AG04450 (cell line): Measurements from ENCODE around the gene KCNQ1OT1. TPM values are rescaled to one million over a fixed set of nuclear protein-coding genes. Genes with fewer than 3 reads are reported as not detected.

ENCODE experiments used
- CTCF ChIA-PET: fragments of 300-600, 350-600 bp; formaldehyde crosslinking; extraction: SDS; loops from one replicate; lab custom pipeline; 2022; ENCODE audit warnings: antibody characterized with exemption, inconsistent platforms; lab: Charles Lee
- POLR2A ChIA-PET: fragments of 350-600 bp; formaldehyde crosslinking; extraction: SDS; loops from one replicate; lab custom pipeline; 2021; ENCODE audit warnings: antibody characterized with exemption, inconsistent platforms; lab: Yijun Ruan, JAX
- DNase-seq: peaks from one replicate; pipeline ENCODE4 v3.0.0-alpha.2; 2011; ENCODE audit warnings: low read depth, low spot score
- H3K27ac ChIP-seq: one replicate; pipeline ENCODE4 v1.5.1; 2012; ENCODE audit warnings: low read depth, low read length, control low read depth
- H3K27me3 ChIP-seq: one replicate; pipeline ENCODE4 v1.6.0; 2012; ENCODE audit warnings: low read length; ENCODE audit not compliant: control insufficient read depth, insufficient read depth
- H3K4me3 ChIP-seq: 2 replicates; pipeline ENCODE4 v1.5.1; 2011; ENCODE audit warnings: mild to moderate bottlenecking, low read depth, low read length, control low read depth
- H3K9me3 ChIP-seq: 2 replicates; pipeline ENCODE4 v1.5.1; 2012; ENCODE audit warnings: low read length; ENCODE audit not compliant: control insufficient read depth, insufficient read depth
- polyA plus RNA-seq: library from polyadenylated mRNA; depleted of rRNA; stranded (reverse); fragments of >200 nt; gene quantifications from 2 replicates; pipeline ENCODE4 v1.2.3, GENCODE V29; 2011
- TF ChIP-seq, protein P1 (sequence below): IDR thresholded peaks from 2 replicates; pipeline ENCODE4 v1.5.1; 2011; ENCODE audit warnings: low read depth, low read length, control low read depth, inconsistent platforms

KCNQ1OT1 gene
- polyA plus RNA-seq, 1 experiment = 0.33 TPM

DNA sequence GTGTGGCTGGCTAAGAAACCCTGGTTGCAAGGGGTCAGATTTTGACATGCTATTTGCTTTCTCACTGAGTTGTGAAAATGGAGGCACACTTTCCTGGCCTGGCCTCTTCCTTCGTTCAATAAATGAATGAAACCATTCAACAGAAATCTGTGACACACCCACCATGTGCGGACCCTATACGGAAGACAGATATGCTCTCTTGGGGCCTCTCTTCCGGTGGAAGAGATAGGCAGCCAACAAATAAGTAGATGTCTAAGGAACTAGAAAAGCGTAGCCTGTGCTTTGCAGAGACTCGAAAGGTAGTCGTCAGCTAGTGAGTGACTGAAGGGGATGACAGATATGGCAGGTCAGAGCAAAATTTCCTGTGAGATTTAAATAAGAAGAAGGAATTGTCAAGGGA is 5.3 kb downstream of the KCNQ1OT1 start:
- TF ChIP-seq, protein P1, sequence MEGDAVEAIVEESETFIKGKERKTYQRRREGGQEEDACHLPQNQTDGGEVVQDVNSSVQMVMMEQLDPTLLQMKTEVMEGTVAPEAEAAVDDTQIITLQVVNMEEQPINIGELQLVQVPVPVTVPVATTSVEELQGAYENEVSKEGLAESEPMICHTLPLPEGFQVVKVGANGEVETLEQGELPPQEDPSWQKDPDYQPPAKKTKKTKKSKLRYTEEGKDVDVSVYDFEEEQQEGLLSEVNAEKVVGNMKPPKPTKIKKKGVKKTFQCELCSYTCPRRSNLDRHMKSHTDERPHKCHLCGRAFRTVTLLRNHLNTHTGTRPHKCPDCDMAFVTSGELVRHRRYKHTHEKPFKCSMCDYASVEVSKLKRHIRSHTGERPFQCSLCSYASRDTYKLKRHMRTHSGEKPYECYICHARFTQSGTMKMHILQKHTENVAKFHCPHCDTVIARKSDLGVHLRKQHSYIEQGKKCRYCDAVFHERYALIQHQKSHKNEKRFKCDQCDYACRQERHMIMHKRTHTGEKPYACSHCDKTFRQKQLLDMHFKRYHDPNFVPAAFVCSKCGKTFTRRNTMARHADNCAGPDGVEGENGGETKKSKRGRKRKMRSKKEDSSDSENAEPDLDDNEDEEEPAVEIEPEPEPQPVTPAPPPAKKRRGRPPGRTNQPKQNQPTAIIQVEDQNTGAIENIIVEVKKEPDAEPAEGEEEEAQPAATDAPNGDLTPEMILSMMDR = no peak
- Histone ChIP-seq H3K9me3 (peaks cover 6% of the 10 kb centered on the region), H3K27ac (no peak overlapping the region), H3K4me3 (no peak overlapping the region), H3K27me3 (no peaks in the 10 kb centered on the region)
- ChIA-PET CTCF (interaction anchor here (0.7 kb wide), 1 partner anchor 198 kb away, joined by 3 read pairs; no protein-coding TSS in a partner anchor), POLR2A (no interaction called here)
- no peak for DNase-seq

DNA sequence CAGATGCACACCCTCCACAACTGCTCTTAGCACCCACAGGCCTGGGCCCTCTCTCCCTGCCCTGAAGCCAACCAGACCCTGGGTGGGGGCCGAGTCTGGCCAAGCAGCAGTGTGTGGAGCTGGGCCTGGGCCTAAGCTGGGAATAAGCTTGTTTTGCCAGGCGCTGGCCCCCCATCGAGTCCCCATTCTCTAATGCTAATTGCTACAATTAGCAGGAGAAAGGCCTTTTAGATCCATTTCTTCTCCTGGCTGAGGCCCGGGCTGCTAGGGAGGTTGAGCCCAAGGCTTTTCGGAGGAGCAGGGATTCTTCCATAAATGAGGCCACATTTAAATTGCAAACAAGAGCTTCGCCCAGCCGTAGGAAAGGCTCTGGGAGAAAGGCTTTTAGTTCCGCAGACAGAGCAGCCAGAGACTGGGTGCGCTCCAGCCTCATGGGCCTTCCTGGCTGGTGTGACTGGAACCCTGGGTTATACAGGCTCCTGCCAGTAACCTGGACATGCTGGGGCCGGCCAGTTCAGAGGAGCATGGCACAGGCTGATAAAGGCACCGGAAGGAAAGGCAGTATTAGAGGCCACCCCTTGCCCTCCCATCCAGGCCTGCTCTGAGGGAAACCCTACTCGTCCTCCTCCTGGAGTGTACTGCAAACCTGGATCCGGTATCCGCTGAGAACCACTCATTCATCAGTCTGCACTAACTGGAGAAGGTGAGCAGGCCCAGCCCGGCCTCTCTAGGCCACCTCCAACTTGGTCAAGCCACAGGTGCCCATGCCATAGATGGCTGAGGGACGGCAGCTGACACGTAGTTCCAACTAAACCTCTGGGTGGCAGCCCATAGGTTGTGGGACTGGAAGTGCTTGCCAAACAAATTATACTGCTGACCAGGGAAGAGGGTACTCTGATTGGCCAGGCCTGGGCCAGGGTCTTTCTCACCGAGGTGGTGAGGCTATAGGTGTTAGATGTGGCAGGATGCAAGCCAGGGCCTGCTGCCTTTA is 6.2 kb downstream of the KCNQ1OT1 start:
- no peak overlapping the region for H3K4me3 ChIP-seq
- TF ChIP-seq, protein P1 = no peak
- ChIA-PET CTCF (no interaction called here), POLR2A (no interaction called here)
- no peaks in the 10 kb centered on the region for H3K9me3 ChIP-seq
- H3K27me3 ChIP-seq = no peaks in the 10 kb centered on the region
- DNase-seq = no peak
- H3K27ac ChIP-seq = no peak overlapping the region

DNA sequence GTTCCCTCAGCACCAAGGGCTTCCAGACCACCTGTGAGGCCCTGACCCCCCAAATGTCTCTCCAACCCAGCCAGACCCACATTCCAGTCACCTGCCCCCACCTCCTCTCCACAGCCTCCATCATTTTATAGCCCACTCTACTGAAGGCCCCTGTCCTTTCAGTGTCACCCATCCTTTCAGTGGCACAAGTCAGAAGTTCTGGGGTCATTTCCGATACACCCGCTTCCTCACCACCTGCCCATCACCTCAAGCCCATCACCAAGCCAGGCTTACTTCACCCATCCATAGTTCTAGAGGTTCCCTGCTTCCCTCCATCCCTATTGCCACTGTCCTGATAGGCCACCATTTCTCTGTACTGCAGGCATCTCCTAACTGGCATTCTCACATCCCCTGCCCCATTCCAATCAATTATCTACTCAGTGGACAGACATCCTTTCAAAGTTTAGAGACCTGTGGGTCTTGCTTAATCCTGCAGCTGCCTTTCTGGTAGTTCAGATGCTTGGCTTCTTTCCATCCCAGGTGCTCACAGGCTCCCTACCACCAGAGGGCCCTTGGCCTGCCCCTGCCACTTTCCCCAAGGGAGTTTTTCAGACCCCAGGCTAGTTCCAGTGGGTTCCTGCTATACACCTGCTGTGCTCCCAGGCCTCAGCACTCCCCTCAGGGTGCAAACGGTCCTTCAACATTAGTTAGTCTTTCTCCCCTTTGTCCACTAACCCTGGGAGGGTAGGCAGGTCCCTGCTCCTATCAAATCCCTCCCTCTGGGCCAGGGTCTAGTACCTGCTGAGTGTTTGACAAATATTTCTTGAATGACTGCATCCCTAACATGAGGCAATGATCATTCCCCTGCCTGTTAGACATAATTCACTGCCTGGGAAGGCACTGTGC is 7.6 kb downstream of the KCNQ1OT1 start:
- TF ChIP-seq, protein P1 = peak; percentile 29; the same call in 1 of the 2 replicates
- Histone ChIP-seq H3K4me3 (no peak overlapping the region), H3K27me3 (no peaks in the 10 kb centered on the region), H3K9me3 (no peaks in the 10 kb centered on the region), H3K27ac (no peak overlapping the region)
- ChIA-PET POLR2A (no interaction called here), CTCF (no interaction called here)
- DNase-seq = no peak

DNA sequence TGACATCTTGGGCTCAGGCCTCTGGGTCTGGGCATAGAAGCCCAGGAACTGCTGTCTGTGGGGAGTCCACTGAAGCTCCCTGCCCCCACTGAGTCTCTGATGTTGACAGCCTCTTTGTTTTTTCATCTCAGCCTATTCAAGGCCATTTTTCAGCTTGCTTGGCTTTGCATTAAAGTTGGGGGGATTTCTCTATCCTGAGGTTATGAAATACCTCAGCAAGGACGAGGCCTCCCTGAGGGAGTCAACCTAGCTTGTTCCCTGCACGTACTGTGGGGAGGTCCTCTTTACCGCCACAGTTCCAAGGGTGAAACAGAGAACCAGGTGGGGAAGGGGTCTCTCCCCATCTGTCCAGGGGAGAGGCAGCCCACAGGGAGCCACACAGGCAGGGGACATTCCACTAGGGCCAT is 8.4 kb downstream of the KCNQ1OT1 start:
- TF ChIP-seq, protein P1 = no peak
- H3K9me3 ChIP-seq = no peaks in the 10 kb centered on the region
- ChIA-PET POLR2A (no interaction called here), CTCF (no interaction called here)
- DNase-seq = no peak
- no peak overlapping the region for H3K4me3 ChIP-seq
- H3K27me3 ChIP-seq = peaks cover 2% of the 10 kb centered on the region
- no peak overlapping the region for H3K27ac ChIP-seq
